Heart left ventricle (tissue), 13 donors: ENCODE data around the gene KCNAB1.

ENCODE experiments used
- CTCF ChIP-seq, 12 donors: fragments of 200-600 bp; sonication (generic) in 4 of 12; IDR thresholded peaks; one replicate each; pipeline versions ENCODE4 v1.5.0 to v1.8.0; 2018 to 2022; ENCODE audit warnings: antibody characterized with exemption in 12 of 12, mild to moderate bottlenecking in 5 of 12
- POLR2A ChIP-seq, 2 donors: fragments of 450-650 bp; IDR thresholded peaks; one replicate each; pipeline ENCODE4 v1.6.1; 2017; ENCODE audit warnings: antibody characterized with exemption in 2 of 2, mild to moderate bottlenecking in 2 of 2, moderate library complexity in 2 of 2
- donor health status: ischemic (EF 13 %, LVEDD 7.1; RV severe dilation, severe dysfunction).
- donor health status: DM: no; HTN: yes; CAD: no.
- donor health status: DM: no; HTN: no; CAD: no.
- donor health status: ischemic (EF 25% LVEDD 6.9; RV normal size, moderate dysfunction).
- donor health status: ischemic (EF 25% LVEDD 5.7; RV mildly dilated, moderate dysfunction).
- donor health status: ischemic (EF 35%, LVEDD 5.7; RV mildly dilated, moderate dysfunction).
- donor health status: nonischemic (EF 11% LVEDD 7.7; RV severe dilation, severe dysfunction).
- donor health status: DM: yes; HTN: yes; CAD: no.
- donor health status: PGD.
- donor health status: ischemic (EF 29% LVEDD 5.4; RV normal size, mild dysfunction).
- donor health status: nonischemic (EF 23%, LVEDD 6.1; RV moderate dilation, normal function).

- TF ChIP-seq CTCF (IDR thresholded peaks at IDR 0.05): no peak
- TF ChIP-seq POLR2A (IDR thresholded peaks at IDR 0.05): no peak
Observed at GRCh38 chr3:156575641-156576040, 455.3 kb downstream of the KCNAB1 start.
